A549 (cell line): Measurements from ENCODE around the gene PTPRA.

Source experiments
- CHD2 ChIP-seq: fragments of 150-350 bp; IDR thresholded peaks from 2 replicates; pipeline ENCODE4 v1.6.1; 2014; ENCODE audit warnings: low read length; ENCODE audit not compliant: partially characterized antibody
- CTCF ChIP-seq: fragments of >200 bp; sonication (Bioruptor Twin); formaldehyde crosslinking; IDR thresholded peaks from 3 replicates; pipeline ENCODE4 v1.5.1; 2016
- ELK1 ChIP-seq: fragments of 150-350 bp; IDR thresholded peaks from 2 replicates; pipeline ENCODE4 v1.6.1; 2014; ENCODE audit warnings: low read depth, mild to moderate bottlenecking, low read length
- ESRRA ChIP-seq: fragments of 150-350 bp; IDR thresholded peaks from 2 replicates; pipeline ENCODE4 v1.6.1; 2014; ENCODE audit warnings: mild to moderate bottlenecking, low read length, borderline replicate concordance
- FOSL2 ChIP-seq, 2 experiments: fragments of 450-650 bp in 1 of 2; fragments of >200 bp in 1 of 2; sonication (Bioruptor Twin) in 1 of 2; formaldehyde crosslinking; IDR thresholded peaks; 2 replicates each; pipeline versions ENCODE4 v1.5.0 to v1.6.1; 2016 to 2020; ENCODE audit warnings: mild to moderate bottlenecking in 1 of 2, moderate library complexity in 1 of 2
- MAX ChIP-seq: IDR thresholded peaks from 2 replicates; pipeline ENCODE4 v1.6.1; 2012
- NFE2L2 ChIP-seq: fragments of 150-350 bp; conservative IDR thresholded peaks from 2 replicates; pipeline ENCODE4 v1.6.1; 2014; ENCODE audit warnings: low read length
- ZSCAN20 ChIP-seq: fragments of 250-450 bp; sonication (Bioruptor Pico); IDR thresholded peaks from 2 replicates; pipeline ENCODE4 v1.8.0; 2022; ENCODE audit warnings: mild to moderate bottlenecking, moderate library complexity

- TF ChIP-seq ELK1, result no peak
- TF ChIP-seq FOSL2 (IDR thresholded peaks at IDR 0.05), result no peak
- no peak for TF ChIP-seq FOSL2 (CRISPR knock-in tag; IDR thresholded peaks at IDR 0.05)
- no peak for TF ChIP-seq CTCF
- TF ChIP-seq NFE2L2, result no peak
- no peak for TF ChIP-seq ZSCAN20
- TF ChIP-seq ESRRA, result no peak
- TF ChIP-seq MAX, result no peak
- TF ChIP-seq CHD2, result no peak
Measured at GRCh38 chr20:2978519-2978918, 105.2 kb downstream of the PTPRA start.
